Measurements from ENCODE around the gene PTTG2. TPM values are rescaled to one million over a fixed set of nuclear protein-coding genes. Genes with fewer than 3 reads are reported as not detected.
"Not testable (repeated sequence)": the region's sequence is repeated elsewhere in the genome, so short reads cannot be mapped to it uniquely, and the experiment has no call there.

The PTTG2 gene
- total RNA-seq, 1 experiment from 2014 or later, result 0.35 TPM

GRCh38 chr4:37922328-37922727, 37.9 kb upstream of the PTTG2 start (continued):
- TF ChIP-seq IRF2 (CRISPR knock-in tag; IDR thresholded peaks at IDR 0.05; ENCODE audit: borderline replicate concordance, low read depth) (no peak), JUN (CRISPR knock-in tag; IDR thresholded peaks at IDR 0.05) (no peak), EMX1 (CRISPR knock-in tag; IDR thresholded peaks at IDR 0.05) (no peak), ZBTB43 (CRISPR knock-in tag; IDR thresholded peaks at IDR 0.05) (no peak), SOX15 (CRISPR knock-in tag; IDR thresholded peaks at IDR 0.05) (no peak)

GRCh38 chr4:37923089-37923488, 37.1 kb upstream of the PTTG2 start:
- CTCF ChIA-PET; H3K27me3 Mint-ChIP-seq (ENCODE audit: low read depth); ATAC-seq; H3K9me3 Mint-ChIP-seq; H3K36me3 Mint-ChIP-seq; DNase-seq (ENCODE audit: low spot score); H3K27ac Mint-ChIP-seq; H3K4me3 Mint-ChIP-seq; POLR2A ChIA-PET: not testable (repeated sequence)
- peaks cover 12% of the 10 kb centered on the region for H3K4me1 Mint-ChIP-seq

- ATAC-seq, result no peak
- no peak for DNase-seq (ENCODE audit: low spot score)
- H3K9me3 Mint-ChIP-seq, result no peaks in the 10 kb centered on the region
- TF ChIP-seq HMGXB4 (CRISPR knock-in tag; IDR thresholded peaks at IDR 0.05) (no peak), FOXP4 (CRISPR knock-in tag; IDR thresholded peaks at IDR 0.05) (no peak), KAT7 (CRISPR knock-in tag; IDR thresholded peaks at IDR 0.05; ENCODE audit: borderline replicate concordance) (no peak), AFF4 (CRISPR knock-in tag; IDR thresholded peaks at IDR 0.05; ENCODE audit: borderline replicate concordance) (no peak), PREB (CRISPR knock-in tag; IDR thresholded peaks at IDR 0.05; ENCODE audit: borderline replicate concordance) (no peak), ZNF219 (CRISPR knock-in tag; IDR thresholded peaks at IDR 0.05; ENCODE audit: borderline replicate concordance) (no peak), JAZF1 (CRISPR knock-in tag; IDR thresholded peaks at IDR 0.05) (no peak), ETV6 (CRISPR knock-in tag; IDR thresholded peaks at IDR 0.05) (no peak), ZNF532 (CRISPR knock-in tag; IDR thresholded peaks at IDR 0.05; ENCODE audit: borderline replicate concordance) (no peak), TEAD1 (CRISPR knock-in tag; IDR thresholded peaks at IDR 0.05) (no peak), CTCF (IDR thresholded peaks at IDR 0.05) (no peak), CREM (CRISPR knock-in tag; IDR thresholded peaks at IDR 0.05) (no peak)
These were observed 35.3 kb upstream of the PTTG2 start for GRCh38 chr4:37924946-37925345.

More at GRCh38 chr4:37924946-37925345, 35.3 kb upstream of the PTTG2 start:
- POLR2A ChIA-PET, result no interaction called here
- Mint-ChIP-seq H3K27ac (no peak overlapping the region), H3K36me3 (no peaks in the 10 kb centered on the region), H3K4me3 (no peak overlapping the region), H3K27me3 (ENCODE audit: low read depth) (no peaks in the 10 kb centered on the region), H3K4me1 (peaks cover 18% of the 10 kb centered on the region)
- CTCF ChIA-PET, result interaction anchor here (0.9 kb wide), 1 partner anchor 110 kb away, joined by 3 read pairs; no protein-coding TSS in a partner anchor
